HCT116 (cell line): ENCODE data around the gene SLC13A3. TPM values are rescaled to one million over a fixed set of nuclear protein-coding genes. Genes with fewer than 3 reads are reported as not detected.

Source experiments
- ATAC-seq: fragments of 200-7000 bp; cut with Tn5 transposase; 2 replicates; pipeline ENCODE4 v1.9.1; 2020; ENCODE audit warnings: mild to moderate bottlenecking, moderate library complexity
- BruUV-seq: library from RNA; stranded (reverse); fragments of 400-500 nt; replicated peaks from 2 replicates; lab custom pipeline; 2021; lab: Mats Ljungman, UMichigan
- CTCF ChIA-PET: fragments of 300-600 bp; sonication (Branson Sonifier 250); formaldehyde crosslinking; loops from one replicate; lab custom pipeline; 2021; ENCODE audit warnings: antibody characterized with exemption; lab: Charles Lee
- POLR2A ChIA-PET: fragments of 300-600, 350-600 bp; sonication (Branson Sonifier 250); formaldehyde crosslinking; loops from one replicate; lab custom pipeline; 2021; ENCODE audit warnings: antibody characterized with exemption; lab: Charles Lee
- RAD21 ChIA-PET, 2 experiments: fragments of 300-600 bp; sonication (Branson Sonifier 250); formaldehyde crosslinking; loops; one replicate each; lab custom pipeline; 2023; ENCODE audit warnings: low total read pairs in 2 of 2; ENCODE audit not compliant: uncharacterized antibody in 2 of 2, unreplicated experiment in 2 of 2, low non-redundant PET in 1 of 2; lab: Charles Lee
- DNase-seq: peaks from one replicate; pipeline ENCODE4 v3.0.0-alpha.2; 2010; ENCODE audit warnings: low read depth, low spot score
- H2AFZ ChIP-seq: fragments of 200-600 bp; shearing (Covaris generic), sonication (generic); 2 replicates; pipeline ENCODE4 v1.6.1; 2017; ENCODE audit warnings: low read depth, mixed run types, mixed read lengths, antibody characterized with exemption, low read length; ENCODE audit not compliant: poor library complexity, severe bottlenecking
- H3K27ac ChIP-seq: 2 replicates; pipeline ENCODE4 v1.5.1; 2012; ENCODE audit warnings: low read depth, low read length
- H3K27me3 ChIP-seq: fragments of 200-600 bp; sonication (generic); 2 replicates; pipeline ENCODE4 v1.6.1; 2016; ENCODE audit warnings: mixed run types, low read length, mixed read lengths; ENCODE audit not compliant: insufficient read depth
- H3K36me3 ChIP-seq, 2 experiments: fragments of 200-500 bp in 1 of 2; fragments of 200-600 bp in 1 of 2; sonication (Bioruptor generic) in 1 of 2; sonication (generic) in 1 of 2; 2 replicates each; pipeline versions ENCODE4 v1.5.1 to v1.6.1; 2014 to 2016; ENCODE audit warnings: low read length in 2 of 2, inconsistent platforms in 1 of 2, mixed read lengths in 1 of 2, mixed run types in 1 of 2; ENCODE audit not compliant: insufficient read depth in 2 of 2, control insufficient read depth in 1 of 2
- H3K4me1 ChIP-seq, 2 experiments: fragments of 200-600 bp in 1 of 2; sonication (generic) in 1 of 2; 2 replicates each; pipeline versions ENCODE4 v1.5.1 to v1.6.1; 2012 to 2017; ENCODE audit warnings: low read length in 2 of 2, inconsistent platforms in 1 of 2, mild to moderate bottlenecking in 1 of 2, mixed read lengths in 1 of 2, mixed run types in 1 of 2, moderate library complexity in 1 of 2; ENCODE audit not compliant: insufficient read depth in 2 of 2, control insufficient read depth in 1 of 2
- H3K4me2 ChIP-seq: fragments of 200-600 bp; sonication (generic); 2 replicates; pipeline ENCODE4 v1.6.1; 2017; ENCODE audit warnings: mixed run types, low read length, mixed read lengths
- H3K4me3 ChIP-seq, 2 experiments: fragments of 200-600 bp in 1 of 2; sonication (generic) in 1 of 2; replicated peaks in 1 of 2; 2 replicates each; pipeline ENCODE4 v1.5.1; 2011 to 2016; ENCODE audit warnings: low read length in 2 of 2, control low read depth in 1 of 2, low read depth in 1 of 2, mild to moderate bottlenecking in 1 of 2, mixed read lengths in 1 of 2, mixed run types in 1 of 2
- H3K79me2 ChIP-seq: fragments of 200-600 bp; sonication (generic); 2 replicates; pipeline ENCODE4 v1.6.1; 2017; ENCODE audit warnings: mild to moderate bottlenecking, mixed run types, low read length, moderate library complexity, mixed read lengths; ENCODE audit not compliant: insufficient read depth
- H3K9ac ChIP-seq: fragments of 200-600 bp; sonication (generic); 2 replicates; pipeline ENCODE4 v1.6.1; 2016; ENCODE audit warnings: low read length, mixed read lengths
- H3K9me2 ChIP-seq: fragments of 200-600 bp; sonication (generic), shearing (Covaris generic); 2 replicates; pipeline ENCODE4 v1.6.1; 2017; ENCODE audit warnings: mixed run types, mild to moderate bottlenecking, moderate library complexity; ENCODE audit not compliant: insufficient read depth
- H3K9me3 ChIP-seq, 2 experiments: fragments of 200-500 bp in 1 of 2; fragments of 200-600 bp in 1 of 2; sonication (Bioruptor generic) in 1 of 2; sonication (generic) in 1 of 2; 2 replicates each; pipeline ENCODE4 v1.6.1; 2014 to 2017; ENCODE audit warnings: low read length in 2 of 2, mixed read lengths in 2 of 2, inconsistent platforms in 1 of 2, low read depth in 1 of 2, mild to moderate bottlenecking in 1 of 2, mixed run types in 1 of 2, moderate library complexity in 1 of 2; ENCODE audit not compliant: control insufficient read depth in 1 of 2, insufficient read depth in 1 of 2
- H4K20me1 ChIP-seq: fragments of 200-600 bp; sonication (generic), shearing (Covaris generic); 2 replicates; pipeline ENCODE4 v1.6.1; 2017; ENCODE audit warnings: mixed run types, mild to moderate bottlenecking, moderate library complexity; ENCODE audit not compliant: insufficient read depth
- ATF3 ChIP-seq: IDR thresholded peaks from 2 replicates; pipeline ENCODE4 v1.6.1; 2012
- CBX3 ChIP-seq: IDR thresholded peaks from 2 replicates; pipeline ENCODE4 v1.6.1; 2012; ENCODE audit warnings: low read depth
- CEBPB ChIP-seq: IDR thresholded peaks from 2 replicates; pipeline ENCODE4 v1.6.1; 2012; ENCODE audit warnings: low read depth
- ELF1 ChIP-seq: IDR thresholded peaks from 2 replicates; pipeline ENCODE4 v1.6.1; 2012; ENCODE audit warnings: low read depth, borderline replicate concordance
- EZH2 ChIP-seq: fragments of 200-600 bp; sonication (generic); IDR thresholded peaks from 2 replicates; pipeline ENCODE4 v1.6.1; 2017; ENCODE audit warnings: antibody characterized with exemption, mixed run types
- EZH2phosphoT487 ChIP-seq: fragments of 200-600 bp; IDR thresholded peaks from 2 replicates; pipeline ENCODE4 v1.6.1; 2018; ENCODE audit warnings: antibody characterized with exemption, borderline replicate concordance
- FOSL1 ChIP-seq: IDR thresholded peaks from 2 replicates; pipeline ENCODE4 v1.6.1; 2012; ENCODE audit warnings: low read depth
- POLR2AphosphoS5 ChIP-seq: IDR thresholded peaks from 2 replicates; pipeline ENCODE4 v1.6.1; 2011; ENCODE audit warnings: mild to moderate bottlenecking, low read depth, low read length, moderate library complexity
- TCF7L2 ChIP-seq: IDR thresholded peaks from 2 replicates; pipeline ENCODE4 v1.7.0; 2011; ENCODE audit warnings: borderline replicate concordance, inconsistent platforms; ENCODE audit not compliant: insufficient read depth, insufficient read length; ENCODE audit errors: extremely low read depth
- YY1 ChIP-seq: IDR thresholded peaks from 2 replicates; pipeline ENCODE4 v1.6.1; 2011; ENCODE audit warnings: low read length, low read depth, moderate library complexity, mild to moderate bottlenecking; ENCODE audit not compliant: insufficient replicate concordance; ENCODE audit errors: extremely low read depth
- ZBTB33 ChIP-seq: IDR thresholded peaks from 2 replicates; pipeline ENCODE4 v1.6.1; 2011; ENCODE audit warnings: mild to moderate bottlenecking, low read length, moderate library complexity; ENCODE audit not compliant: insufficient replicate concordance; ENCODE audit errors: extremely low read depth
- intact Hi-C: fragments of 100-400 bp; cut with micrococcal nuclease; formaldehyde crosslinking; loops from 2 replicates; pipeline ENCODE4 v1.10.0; 2022
- total RNA-seq: library from RNA; stranded (reverse); gene quantifications from one replicate; pipeline ENCODE4 v1.2.1, GENCODE V29; 2021; ENCODE audit not compliant: unreplicated experiment

SLC13A3 gene
- total RNA-seq, 1 experiment from 2014 or later, result not detected

DNA sequence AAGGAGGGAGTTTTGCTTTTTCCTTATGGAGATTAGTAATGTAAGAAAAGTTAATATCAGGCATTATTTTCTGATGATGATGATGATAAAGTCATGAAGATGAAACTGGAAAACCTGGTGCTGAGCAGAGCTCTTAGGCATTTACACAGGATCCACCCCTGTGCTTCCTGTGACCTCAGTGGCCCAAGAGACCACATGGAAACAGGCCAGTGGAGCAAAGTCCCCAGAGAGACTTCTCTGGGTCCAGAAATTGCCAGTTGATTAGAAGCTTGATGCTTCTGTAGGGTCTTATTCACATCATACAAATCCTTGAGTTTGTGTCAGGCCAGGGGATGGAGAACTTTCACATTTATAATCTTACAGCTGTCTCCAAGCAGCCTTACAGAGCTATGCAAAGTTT lies 46.1 kb downstream of the SLC13A3 start:
- H3K36me3 ChIP-seq, result no peaks in the 10 kb centered on the region
- H3K27me3 ChIP-seq, result no peaks in the 10 kb centered on the region; the same call in 1 of the 2 replicates
- H3K9me3 ChIP-seq, result no peaks in the 10 kb centered on the region
- H2AFZ ChIP-seq, result no peak overlapping the region
- H3K27ac ChIP-seq, result no peak overlapping the region
- no peaks in the 10 kb centered on the region for H3K9me2 ChIP-seq
- TF ChIP-seq EZH2phosphoT487 (no peak), TCF7L2 (no peak), ELF1 (no peak), CBX3 (no peak)
- TF ChIP-seq, all 23 proteins: peak for 0
- intact Hi-C loops, result no loop called here
- H3K4me1 ChIP-seq, result no peaks in the 10 kb centered on the region
- no peaks in the 10 kb centered on the region for H3K79me2 ChIP-seq
- ChIA-PET POLR2A (interaction anchor here (1.3 kb wide), 1 partner anchor 10 kb away, joined by 3 read pairs; no protein-coding TSS in a partner anchor), RAD21 (no interaction called here), CTCF (no interaction called here)
- no peak overlapping the region for H3K9ac ChIP-seq
- no peak for ATAC-seq
- H3K4me3 ChIP-seq, result no peak overlapping the region
- no peak overlapping the region for H3K4me2 ChIP-seq
- DNase-seq, result no peak
- no TSS peak for BruUV-seq
- H4K20me1 ChIP-seq, result no peaks in the 10 kb centered on the region

- Histone ChIP-seq H3K27ac (no peak overlapping the region), H3K9ac (no peak overlapping the region), H3K9me3 (no peaks in the 10 kb centered on the region), H3K4me1 (no peaks in the 10 kb centered on the region), H2AFZ (no peak overlapping the region), H3K4me3 (no peak overlapping the region)
- RAD21 ChIA-PET, result no interaction called here
- CTCF ChIA-PET, result no interaction called here
- ATAC-seq (no peak), DNase-seq (no peak)
- no peak for TF ChIP-seq EZH2
- TF ChIP-seq ATF3, result no peak
- TF ChIP-seq POLR2AphosphoS5, result no peak
- TF ChIP-seq ZBTB33, result no peak
- no peak for TF ChIP-seq YY1
- no peak for TF ChIP-seq TCF7L2
- TF ChIP-seq CEBPB, result no peak
- TF ChIP-seq FOSL1, result no peak
- no peak for TF ChIP-seq ELF1
- TF ChIP-seq, all 23 proteins: peak for 0
- Histone ChIP-seq H3K4me2 (no peak overlapping the region), H3K36me3 (no peaks in the 10 kb centered on the region), H4K20me1 (no peaks in the 10 kb centered on the region), H3K9me2 (no peaks in the 10 kb centered on the region), H3K79me2 (no peaks in the 10 kb centered on the region), H3K27me3 (no peaks in the 10 kb centered on the region; the same call in 1 of the 2 replicates)
- no TSS peak for BruUV-seq
- intact Hi-C loops, result no loop called here
- POLR2A ChIA-PET, result interaction anchor here (1.3 kb wide), 1 partner anchor 10 kb away, joined by 3 read pairs; no protein-coding TSS in a partner anchor
Measured at GRCh38 chr20:46604551-46605133, 46.6 kb downstream of the SLC13A3 start.
